Right cardiac atrium (tissue), 5 donors: ENCODE results near the gene PRKAA1. TPM values are rescaled to one million over a fixed set of nuclear protein-coding genes. Genes with fewer than 3 reads are reported as not detected.

Experiments
- ATAC-seq, 2 donors: fragments of 200-7000 bp; cut with Tn5 transposase; one replicate each; pipeline versions ENCODE4 v1.8.0 to v1.9.1; 2020; ENCODE audit warnings: moderate library complexity in 2 of 2, mild to moderate bottlenecking in 1 of 2
- DNase-seq, 3 donors: peaks; one replicate each; pipeline ENCODE4 v3.0.0-alpha.2; 2020
- H3K27ac ChIP-seq: one replicate; pipeline ENCODE4 v1.5.1; 2013; ENCODE audit warnings: mild to moderate bottlenecking, low read length, control low read depth, moderate library complexity
- H3K27me3 ChIP-seq: one replicate; pipeline ENCODE4 v1.6.1; 2013; ENCODE audit not compliant: control insufficient read depth, insufficient read depth
- H3K4me1 ChIP-seq: one replicate; pipeline ENCODE4 v1.6.1; 2013; ENCODE audit warnings: low read length; ENCODE audit not compliant: control insufficient read depth, insufficient read depth
- H3K4me3 ChIP-seq: one replicate; pipeline ENCODE4 v1.5.1; 2013; ENCODE audit warnings: low read length, control low read depth
- H3K9me3 ChIP-seq: one replicate; pipeline ENCODE4 v1.6.1; 2013; ENCODE audit warnings: low read length; ENCODE audit not compliant: control insufficient read depth
- WGBS: extraction: QIAGEN DNeasy Blood & Tissue Kit; methylation state at CpG from one replicate; pipeline ENCODE4 v1.1.7; 2013; 5-methylcytosine and 5-hydroxymethylcytosine counted together
- intact Hi-C, 4 donors: fragments of 100-400 bp; cut with DNase I; formaldehyde crosslinking; loops; one replicate each; pipeline versions ENCODE4 v1.11.0 to v1.14.0; 2022 to 2023
- polyA plus RNA-seq: library from polyadenylated mRNA; stranded (reverse); fragments of 200-250 nt; gene quantifications from one replicate; pipeline ENCODE4 v1.2.3, GENCODE V29; 2013
- total RNA-seq, 4 donors: library from RNA; stranded (reverse); fragmentation: NEBNext Ultra II Directional; extraction: Animal tissue kit (Norgen Biotek cat#: 25700); gene quantifications; one replicate each; pipeline ENCODE4 v1.2.1, GENCODE V29; 2021
- donor health status: healthy with polysubstance abuse.
- donor health status: DM: no; HTN: yes; CAD: no.
- donor health status: DM: no; HTN: no; CAD: no.
- donor health status: DM: no; HTN: yes; CAD: no; lungs with severe emphysema.
- donor health status: DM: yes; HTN: yes; CAD: no.

The PRKAA1 gene
- total and polyA plus RNA-seq, 5 donors, result 16.9 to 50.9 (median 42.7) TPM

DNA sequence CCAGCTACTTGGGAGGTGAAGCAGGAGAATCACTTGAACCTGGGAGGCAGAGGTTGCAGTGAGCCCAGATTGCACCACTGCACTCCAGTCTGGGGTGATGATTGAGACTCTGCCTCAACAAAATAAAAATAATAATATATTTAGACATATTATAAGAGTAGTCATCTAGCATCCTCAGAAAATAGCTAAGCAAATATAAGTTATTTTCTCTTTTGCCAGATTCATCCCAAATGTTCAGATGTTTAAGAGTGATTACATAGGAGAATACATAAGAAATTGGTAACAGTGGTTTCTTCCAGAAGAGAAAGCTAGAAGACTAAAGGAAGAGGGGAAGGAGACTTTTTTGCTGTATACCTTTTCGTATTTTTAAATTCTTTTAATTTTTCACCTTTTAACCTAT is 20.0 kb downstream of the PRKAA1 start:
- 97% methylated on average over 1 of the region's 1 CpG for WGBS
- no peaks in the 10 kb centered on the region for H3K27me3 ChIP-seq
- no peak for ATAC-seq
- DNase-seq, result no peak
- H3K4me1 ChIP-seq, result peaks cover 2% of the 10 kb centered on the region
- no peak overlapping the region for H3K27ac ChIP-seq
- no peak overlapping the region for H3K4me3 ChIP-seq
- intact Hi-C loops, result no loop called here
- H3K9me3 ChIP-seq, result peaks cover 4% of the 10 kb centered on the region

DNA sequence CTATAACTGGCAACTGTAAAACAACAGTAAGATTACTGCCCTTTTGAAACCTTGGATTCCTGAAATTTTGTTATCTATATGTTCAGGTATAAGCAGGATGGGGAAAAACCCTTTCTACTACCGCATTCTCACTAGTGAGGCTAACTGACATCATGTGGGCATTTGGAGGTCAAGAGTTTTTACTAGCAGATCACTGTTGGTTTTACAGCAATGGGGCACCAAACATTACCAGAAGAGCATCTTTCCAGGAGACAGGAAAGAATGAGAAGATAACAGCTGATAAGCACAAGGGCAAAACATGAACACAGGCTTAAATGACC is 21.6 kb downstream of the PRKAA1 start:
- Histone ChIP-seq H3K27ac (no peak overlapping the region), H3K27me3 (no peaks in the 10 kb centered on the region), H3K4me1 (peaks cover 2% of the 10 kb centered on the region), H3K9me3 (peaks cover 2% of the 10 kb centered on the region), H3K4me3 (no peak overlapping the region)
- intact Hi-C loops, result no loop called here
- no peak for ATAC-seq
- 87% methylated on average over 1 of the region's 1 CpG for WGBS
- no peak for DNase-seq

DNA sequence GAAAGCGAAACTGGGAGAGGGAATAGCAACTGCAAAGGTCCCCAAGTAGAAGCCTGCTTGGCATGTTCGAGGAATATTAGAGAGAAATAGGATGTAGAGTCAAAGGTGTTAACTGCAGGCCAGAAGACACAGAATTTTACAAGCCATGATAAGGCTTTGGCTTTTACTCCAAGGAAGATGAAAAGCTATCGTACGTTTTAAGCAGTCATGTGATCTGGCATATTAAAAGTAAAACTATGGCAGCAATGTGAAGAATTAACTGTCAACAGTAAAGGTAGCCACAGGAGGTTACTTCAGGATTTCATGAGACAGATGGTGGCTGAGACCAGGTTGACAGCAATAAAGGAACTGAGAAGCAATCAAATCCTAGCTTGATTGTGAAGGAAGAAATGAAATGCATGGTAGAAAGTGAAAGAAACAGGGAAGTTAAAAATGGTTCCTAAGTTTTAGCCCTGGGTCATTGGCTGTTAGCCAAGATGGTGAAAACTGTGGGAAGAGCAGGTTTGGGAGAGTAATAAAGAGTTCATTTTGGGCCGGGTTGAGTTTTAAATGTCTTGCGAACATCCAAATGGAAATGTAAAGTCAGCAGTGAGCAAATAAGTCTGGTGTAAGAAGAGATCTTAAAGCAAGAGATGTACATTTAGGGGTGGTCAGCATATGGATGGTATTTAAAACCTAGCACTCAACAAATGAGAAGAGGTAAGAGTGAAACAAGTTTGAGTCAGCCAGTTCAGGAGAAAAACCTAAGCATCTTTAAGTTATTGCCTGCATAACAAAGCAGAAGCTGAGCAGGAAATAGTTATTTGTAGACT is 22.1 kb downstream of the PRKAA1 start:
- no peak for DNase-seq
- H3K9me3 ChIP-seq, result peaks cover 2% of the 10 kb centered on the region
- WGBS, result 64% methylated on average over 6 of the region's 6 CpGs
- peaks cover 2% of the 10 kb centered on the region for H3K4me1 ChIP-seq
- ATAC-seq, result no peak
- H3K27ac ChIP-seq, result no peak overlapping the region
- intact Hi-C loops, result no loop called here
- H3K4me3 ChIP-seq, result no peak overlapping the region
- H3K27me3 ChIP-seq, result no peaks in the 10 kb centered on the region

DNA sequence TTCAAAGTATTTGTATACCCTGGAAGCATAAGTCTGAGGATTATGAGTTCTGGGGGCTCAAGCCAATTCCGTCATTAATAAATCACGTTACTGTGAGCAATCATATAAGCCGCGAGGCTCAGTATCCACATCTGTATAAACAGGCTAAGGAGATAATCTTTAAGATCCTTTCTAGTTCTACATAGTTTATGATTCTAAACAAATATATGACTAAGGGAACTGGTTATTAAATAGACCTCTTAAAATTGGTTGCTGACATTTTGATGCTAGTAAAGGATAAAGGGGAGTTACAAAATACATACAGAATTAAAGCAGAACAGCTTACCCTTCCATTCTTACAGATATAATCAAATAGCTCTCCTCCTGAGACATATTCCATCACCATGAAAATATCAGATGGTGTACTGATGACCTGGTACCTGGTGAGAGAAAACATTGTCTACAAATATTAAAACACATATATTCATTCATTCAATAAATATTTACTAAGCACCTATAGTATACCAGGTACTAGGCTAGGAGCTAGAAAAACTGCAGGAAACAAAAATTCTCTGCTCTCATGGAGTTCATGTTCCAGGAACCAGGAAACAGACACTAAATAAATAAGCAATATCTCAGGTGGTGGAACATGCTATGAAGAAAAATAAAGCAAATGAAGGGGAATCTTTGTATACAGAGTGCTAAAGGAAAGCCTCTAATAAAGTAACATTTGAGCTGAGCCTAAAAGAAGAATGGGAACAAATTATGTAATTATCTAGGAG is 22.9 kb downstream of the PRKAA1 start:
- no peak overlapping the region for H3K27ac ChIP-seq
- 70% methylated on average over 4 of the region's 4 CpGs for WGBS
- intact Hi-C loops, result no loop called here
- no peaks in the 10 kb centered on the region for H3K27me3 ChIP-seq
- H3K4me1 ChIP-seq, result no peaks in the 10 kb centered on the region
- H3K4me3 ChIP-seq, result no peak overlapping the region
- DNase-seq, result no peak
- peaks cover 2% of the 10 kb centered on the region for H3K9me3 ChIP-seq
- no peak for ATAC-seq

DNA sequence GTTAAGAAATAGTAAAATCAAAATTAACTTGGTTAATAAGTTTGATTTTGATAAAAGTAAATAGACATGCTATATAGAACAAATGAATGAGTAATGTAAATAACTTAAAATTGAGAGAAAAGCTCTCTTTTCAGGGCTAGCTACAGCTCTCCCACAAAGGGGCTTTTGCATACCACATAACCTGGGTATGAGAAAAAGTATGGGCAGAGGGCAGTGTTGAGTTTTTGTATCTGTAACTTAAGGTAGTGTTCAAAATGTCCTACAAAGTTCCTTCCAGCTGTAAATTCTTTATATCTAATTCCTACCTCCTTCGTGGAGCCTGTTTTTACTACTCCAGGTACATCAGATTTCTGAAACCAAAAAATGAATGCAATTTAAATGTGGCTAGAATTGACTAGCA is 23.6 kb downstream of the PRKAA1 start:
- intact Hi-C loops, result no loop called here
- ATAC-seq, result no peak
- Histone ChIP-seq H3K27me3 (no peaks in the 10 kb centered on the region), H3K9me3 (peaks cover 2% of the 10 kb centered on the region), H3K4me3 (no peak overlapping the region), H3K4me1 (no peaks in the 10 kb centered on the region), H3K27ac (no peak overlapping the region)
- no peak for DNase-seq
- 91% methylated on average over 1 of the region's 1 CpG for WGBS

DNA sequence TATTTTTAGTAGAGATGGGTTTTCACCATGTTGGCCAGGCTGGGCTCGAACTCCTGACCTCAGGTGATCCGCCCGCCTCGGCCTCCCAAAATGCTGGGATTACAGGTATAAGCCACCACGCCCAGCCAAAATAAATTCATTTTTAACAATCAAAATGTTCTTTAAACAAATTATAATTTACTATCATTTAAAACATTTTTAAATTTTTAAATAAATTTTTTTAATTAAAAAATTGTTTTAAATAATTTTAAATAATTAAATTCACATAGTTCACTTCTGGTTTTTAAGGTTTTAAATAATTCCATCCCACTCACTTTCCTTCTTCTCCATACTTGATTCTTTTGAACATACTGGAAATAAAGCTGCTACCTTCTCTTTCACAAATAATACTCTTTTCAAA is 27.4 kb downstream of the PRKAA1 start:
- no peaks in the 10 kb centered on the region for H3K4me1 ChIP-seq
- intact Hi-C loops, result no loop called here
- no peak overlapping the region for H3K4me3 ChIP-seq
- 94% methylated on average over 5 of the region's 5 CpGs for WGBS
- ATAC-seq (no peak), DNase-seq (no peak)
- H3K27ac ChIP-seq, result no peak overlapping the region
- no peaks in the 10 kb centered on the region for H3K27me3 ChIP-seq
- no peaks in the 10 kb centered on the region for H3K9me3 ChIP-seq

DNA sequence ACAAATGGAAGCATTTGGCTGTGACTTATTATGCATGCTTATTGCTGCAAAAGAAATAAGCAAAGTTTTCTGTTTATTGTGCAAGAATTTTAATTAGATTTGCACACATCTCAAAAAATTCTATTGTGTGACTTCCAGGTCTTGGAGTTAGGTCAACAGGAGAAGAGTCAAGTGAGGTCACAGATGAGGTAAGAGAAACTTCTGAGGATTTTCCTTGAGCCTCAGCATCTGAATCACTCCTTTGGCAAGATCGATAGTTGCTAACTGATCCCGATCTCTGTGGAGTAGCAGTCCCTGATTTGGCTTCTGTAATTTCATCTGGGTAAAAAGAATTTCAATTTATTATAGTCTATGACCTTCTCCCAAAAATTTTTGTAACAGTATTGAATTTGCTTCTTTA is 35.5 kb downstream of the PRKAA1 start:
- ATAC-seq (no peak), DNase-seq (no peak)
- WGBS, result 69% methylated on average over 2 of the region's 2 CpGs
- Histone ChIP-seq H3K4me1 (no peaks in the 10 kb centered on the region), H3K9me3 (no peaks in the 10 kb centered on the region), H3K27me3 (no peaks in the 10 kb centered on the region), H3K4me3 (no peak overlapping the region), H3K27ac (no peak overlapping the region)
- intact Hi-C loops, result no loop called here

DNA sequence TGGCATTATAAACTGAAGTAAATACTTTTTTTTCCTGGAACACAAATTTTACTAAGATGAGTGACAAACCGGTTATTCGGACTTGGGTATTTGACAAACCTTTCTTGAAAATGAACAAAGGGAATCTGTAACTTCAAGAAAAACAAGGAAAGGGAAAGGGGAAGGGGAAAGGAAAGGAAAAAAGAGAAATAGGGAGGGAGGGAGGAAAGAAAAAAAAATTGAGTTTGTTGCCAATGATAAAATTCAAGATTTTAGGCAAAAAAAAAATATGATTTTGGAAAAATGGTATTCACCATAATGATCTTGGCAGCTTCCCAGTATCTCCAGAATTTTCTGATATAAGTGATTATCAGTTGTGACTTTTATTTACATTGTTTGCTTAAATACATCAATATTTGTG is 40.8 kb downstream of the PRKAA1 start:
- 95% methylated on average over 2 of the region's 2 CpGs for WGBS
- no peaks in the 10 kb centered on the region for H3K9me3 ChIP-seq
- H3K27me3 ChIP-seq, result no peaks in the 10 kb centered on the region
- no peaks in the 10 kb centered on the region for H3K4me1 ChIP-seq
- no peak for ATAC-seq
- no peak overlapping the region for H3K4me3 ChIP-seq
- intact Hi-C loops, result loop anchor here in 1 of 4 donors (10.0 kb wide), 1 partner anchor 117 kb away; no protein-coding TSS in a partner anchor
- DNase-seq, result no peak
- H3K27ac ChIP-seq, result no peak overlapping the region

DNA sequence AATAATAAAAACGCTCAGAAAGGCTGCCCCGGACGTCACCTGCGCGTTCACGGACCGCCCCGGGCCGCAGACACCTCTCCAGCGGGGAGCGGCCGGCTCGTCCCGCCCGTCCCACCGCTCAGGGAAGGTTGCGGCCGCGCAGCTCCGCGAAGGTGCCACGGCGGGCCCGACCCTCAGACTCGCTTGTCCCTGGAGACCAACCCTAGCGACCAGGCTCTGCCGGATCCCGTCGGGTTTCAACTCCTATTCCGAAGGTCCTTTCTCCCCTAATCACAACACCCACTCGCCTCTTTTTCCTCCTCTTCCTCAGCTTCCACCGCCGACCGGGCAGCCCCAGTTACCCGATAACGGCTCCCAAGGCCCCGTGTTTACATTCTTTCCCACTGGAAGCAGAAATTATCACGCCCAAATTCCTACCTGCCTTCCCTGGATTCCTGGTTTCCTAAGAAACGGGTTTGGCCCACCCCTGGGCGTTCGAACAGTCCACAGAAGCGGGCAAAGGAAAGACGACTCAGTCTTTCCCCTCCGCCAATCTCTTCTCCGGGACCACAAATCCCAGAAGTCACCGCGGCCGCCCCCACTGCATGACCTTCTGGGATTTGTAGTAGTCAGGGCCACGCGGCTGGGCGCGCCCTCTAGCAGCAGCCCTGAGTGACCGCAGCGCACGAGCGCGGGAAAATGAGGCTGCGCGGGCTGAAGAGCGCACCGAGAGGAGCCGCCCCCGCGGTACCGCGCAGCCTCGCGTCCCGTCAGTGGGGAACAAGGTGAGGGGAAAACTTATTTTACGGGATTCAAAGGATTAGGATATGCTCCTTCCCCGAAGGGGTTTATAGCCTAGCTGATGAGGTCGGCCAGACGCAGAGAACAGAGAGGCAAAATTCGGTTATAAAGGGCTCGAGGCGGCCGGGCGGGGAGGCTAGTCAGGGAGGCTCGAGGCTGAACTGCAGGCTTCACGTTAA is 42.5 kb downstream of the PRKAA1 start, which contains the start of gene TTC33:
Gene TTC33 (minus strand): TSS at position 555 of the 959 bp plus-strand sequence. CDS start 8,943 bp downstream, outside the sequence.
- no peaks in the 10 kb centered on the region for H3K9me3 ChIP-seq
- H3K4me1 ChIP-seq, result no peaks in the 10 kb centered on the region
- DNase-seq, result peak; percentile 97 to 99 (median 97)
- peak within 1 kb of the TSS; percentile 90 for H3K4me3 ChIP-seq
- 5% methylated on average over 80 of the region's 80 CpGs for WGBS
- H3K27me3 ChIP-seq, result no peaks in the 10 kb centered on the region
- intact Hi-C loops, result loop anchor here in 1 of 4 donors (10.0 kb wide), 1 partner anchor 119 kb away; no protein-coding TSS in a partner anchor
- H3K27ac ChIP-seq, result peak within 1 kb of the TSS; percentile 74
- peak; percentile 98 for ATAC-seq

DNA sequence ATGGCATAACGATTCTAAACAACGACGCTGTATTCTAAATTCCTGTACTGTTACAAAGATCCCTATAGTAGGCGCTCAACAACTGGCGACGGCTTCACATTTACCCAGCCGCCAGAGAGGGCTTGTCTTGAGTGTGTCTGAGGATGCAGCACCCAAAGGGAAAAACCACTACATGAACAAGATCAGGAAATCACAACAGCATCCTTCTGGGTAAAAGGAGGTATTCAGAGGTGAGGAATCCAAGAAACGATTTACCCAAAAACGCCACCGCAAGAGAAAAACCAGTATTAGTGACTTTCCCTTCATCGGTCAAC is 43.1 kb downstream of the PRKAA1 start:
- intact Hi-C loops, result loop anchor here in 1 of 4 donors (10.0 kb wide), 1 partner anchor 120 kb away; no protein-coding TSS in a partner anchor
- ATAC-seq, result peak; percentile 91
- WGBS, result under 1% methylated on average over 11 of the region's 11 CpGs
- H3K4me1 ChIP-seq, result no peaks in the 10 kb centered on the region
- H3K27ac ChIP-seq, result peak overlapping the region; percentile 74
- no peaks in the 10 kb centered on the region for H3K9me3 ChIP-seq
- H3K27me3 ChIP-seq, result no peaks in the 10 kb centered on the region
- DNase-seq, result peak; percentile 61 to 85 (median 69)
- peak overlapping the region; percentile 90 for H3K4me3 ChIP-seq
